ENCODE results near the gene SSTR1.

Gene SSTR1

DNA sequence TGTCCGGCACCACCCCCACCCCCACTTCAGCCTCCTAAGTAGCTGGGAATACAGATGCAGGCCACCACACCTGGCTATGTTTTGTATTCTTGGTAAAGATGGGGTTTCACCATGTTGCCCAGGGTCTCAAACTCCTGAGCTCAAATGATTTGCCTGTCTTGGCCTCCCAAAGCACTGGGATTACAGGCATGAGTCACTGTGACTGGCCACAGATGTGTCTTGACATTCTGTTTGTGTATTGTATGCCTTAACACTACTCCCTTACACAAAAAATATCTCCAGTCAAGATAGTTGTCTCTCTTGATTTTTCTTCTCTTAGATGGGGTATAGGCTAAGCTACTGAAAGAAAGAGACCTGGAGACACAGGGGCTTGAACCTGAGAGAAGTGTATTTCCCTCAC lies 30.6 kb downstream of the SSTR1 start:
- DNase-seq (ENCODE audit: low spot score) = no peak

- DNase-seq (ENCODE audit: low spot score) = peak; percentile 36
These were observed 31.2 kb downstream of the SSTR1 start for GRCh38 chr14:38238878-38239277.

GRCh38 chr14:38243696-38244240 lies 36.1 kb downstream of the SSTR1 start:
- no peak for DNase-seq (ENCODE audit: low spot score)

- DNase-seq (ENCODE audit: low spot score) = no peak
These were observed 40.8 kb downstream of the SSTR1 start for GRCh38 chr14:38248321-38249028.

- no peak for DNase-seq (ENCODE audit: low spot score)
These were observed 42.6 kb downstream of the SSTR1 start for GRCh38 chr14:38250331-38250730.

DNA sequence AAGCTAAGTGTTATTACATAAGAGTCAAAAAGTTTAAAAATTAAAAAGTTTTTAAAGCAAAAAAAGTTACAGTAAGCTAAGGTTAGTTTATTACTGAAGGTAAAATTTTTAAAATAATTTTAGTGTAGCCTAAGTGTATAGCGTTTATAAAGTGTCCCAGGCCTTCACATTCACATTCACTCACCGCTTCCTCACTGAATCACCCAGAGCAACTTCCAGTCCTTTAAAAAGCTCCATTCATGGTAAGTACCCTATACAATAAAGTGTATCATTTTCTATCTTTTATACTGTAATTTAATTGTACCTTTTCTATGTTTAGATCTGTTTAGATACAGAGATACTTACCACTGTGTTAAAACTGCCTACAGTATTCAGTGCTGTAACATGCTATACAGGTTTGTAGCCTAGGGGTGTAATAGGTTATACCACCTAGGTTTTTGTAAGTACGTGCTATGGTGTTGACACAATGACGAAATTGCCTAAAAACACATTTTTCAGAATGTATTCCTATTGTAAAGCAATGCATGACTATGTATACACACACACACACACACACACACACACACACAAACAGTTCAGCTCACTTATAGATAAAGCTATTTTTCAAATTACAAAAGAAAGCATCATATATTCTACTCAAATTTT lies 44.5 kb downstream of the SSTR1 start:
- no peak for DNase-seq (ENCODE audit: low spot score)

DNA sequence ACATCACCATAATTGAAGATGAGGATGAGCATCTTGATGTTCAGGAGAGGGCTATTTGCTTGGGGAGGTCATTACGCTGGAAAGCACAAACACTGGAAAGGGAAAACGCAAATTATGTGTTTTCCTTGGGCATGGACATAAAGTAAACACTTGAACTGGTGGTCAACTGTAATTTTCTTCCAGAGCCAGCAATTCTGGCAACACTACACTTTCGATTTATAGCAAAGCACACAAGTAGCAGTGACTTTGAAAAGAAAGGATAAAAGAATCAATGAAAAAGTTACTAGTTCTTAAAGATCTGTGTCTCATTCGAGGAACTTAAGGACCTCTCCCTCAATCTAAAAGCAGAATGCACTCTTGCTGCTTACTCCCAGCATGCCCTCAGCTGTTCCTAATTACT lies 46.0 kb downstream of the SSTR1 start:
- DNase-seq (ENCODE audit: low spot score) = no peak

- no peak for DNase-seq (ENCODE audit: low spot score)
These were observed 47.1 kb downstream of the SSTR1 start for GRCh38 chr14:38254571-38255407.

- no peak for DNase-seq (ENCODE audit: low spot score)
These were observed 47.6 kb downstream of the SSTR1 start for GRCh38 chr14:38255408-38255672.

DNA sequence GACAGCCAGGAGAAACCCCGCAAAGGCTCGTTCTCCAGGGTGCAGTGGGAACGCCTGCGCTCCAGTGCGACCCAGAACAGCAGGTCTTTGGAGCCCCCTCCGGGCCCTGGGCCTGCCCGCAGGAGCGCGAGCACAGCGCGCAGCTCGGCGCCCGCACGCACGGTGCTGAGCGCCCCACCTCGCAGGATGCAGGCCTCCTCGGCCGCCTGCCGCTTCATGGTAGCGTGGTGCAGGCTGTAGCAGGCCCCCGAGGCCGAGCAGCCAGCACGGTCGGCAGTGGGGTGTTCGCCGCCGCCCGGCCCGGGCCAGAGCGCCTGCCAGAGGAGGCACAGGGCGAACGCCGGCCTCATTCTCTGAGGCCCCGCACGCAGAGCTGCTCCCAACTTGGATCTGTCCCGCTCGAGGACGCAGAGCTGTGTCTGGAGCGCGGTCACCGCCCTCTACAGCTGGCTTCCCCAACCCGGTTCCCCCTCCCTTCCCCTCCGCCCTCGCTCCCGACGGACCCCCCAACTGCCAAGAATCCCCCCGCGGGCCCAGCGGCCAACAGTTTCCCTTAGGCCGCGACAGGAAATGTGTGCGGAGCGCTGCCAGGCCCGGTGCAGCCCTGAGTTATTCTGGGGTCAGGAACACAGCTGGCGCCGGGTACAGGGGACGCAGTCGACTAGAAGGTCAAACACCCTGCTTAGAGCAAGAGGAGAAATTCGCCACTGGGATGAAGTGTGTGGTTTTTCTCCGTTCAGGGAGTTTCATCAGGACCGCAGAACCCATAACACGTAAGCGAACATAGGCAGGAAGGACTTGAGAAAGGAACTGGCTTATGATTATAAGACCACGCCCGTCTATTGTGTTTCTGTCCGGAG lies 48.2 kb downstream of the SSTR1 start, which contains the start of gene CLEC14A:
CLEC14A (minus strand) TSS at position 421 of the 860 bp plus-strand sequence; CDS start at position 350, 71 bp downstream.
- no peak for DNase-seq (ENCODE audit: low spot score)

- no peak for DNase-seq (ENCODE audit: low spot score)
These were observed 48.8 kb downstream of the SSTR1 start for GRCh38 chr14:38256533-38256840.

DNA sequence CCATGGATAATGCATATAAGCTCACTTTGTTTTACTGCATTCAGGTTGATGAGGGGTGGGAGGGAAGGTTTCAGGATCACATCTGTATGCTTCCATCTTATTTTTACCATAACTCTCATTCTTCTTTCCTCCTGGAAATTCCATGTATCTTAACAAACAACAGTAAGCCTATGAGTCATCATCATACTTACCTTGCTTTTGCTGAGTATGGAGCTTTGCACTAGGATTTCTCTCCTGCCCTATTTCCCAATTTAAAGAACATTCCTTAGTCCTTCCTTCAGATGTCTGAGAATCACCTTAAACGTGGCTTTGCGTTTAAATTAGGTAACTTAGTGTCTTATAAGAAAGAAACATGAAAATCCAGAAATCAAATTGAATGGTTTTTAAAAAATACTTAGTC lies 49.8 kb downstream of the SSTR1 start:
- no peak for DNase-seq (ENCODE audit: low spot score)

- DNase-seq (ENCODE audit: low spot score) = no peak
These were observed 53.9 kb downstream of the SSTR1 start for GRCh38 chr14:38261620-38262019.
